GM12878 (cell line): ENCODE data around the gene MPV17L.
"Not testable (repeated sequence)": the region's sequence is repeated elsewhere in the genome, so short reads cannot be mapped to it uniquely, and the experiment has no call there.

Source experiments
- BACH1 ChIP-seq: fragments of 450-650 bp; IDR thresholded peaks from 2 replicates; pipeline ENCODE4 v1.6.1; 2017; ENCODE audit warnings: mild to moderate bottlenecking, borderline replicate concordance
- CBX3 ChIP-seq: fragments of 200-600 bp; sonication (generic); IDR thresholded peaks from 2 replicates; pipeline ENCODE4 v1.6.1; 2016; ENCODE audit warnings: low read depth, borderline replicate concordance
- CHD4 ChIP-seq: fragments of 200-600 bp; sonication (generic); IDR thresholded peaks from 2 replicates; pipeline ENCODE4 v1.6.1; 2016; ENCODE audit warnings: mild to moderate bottlenecking
- CTCF ChIP-seq, 3 experiments: IDR thresholded peaks in 2 of 3; conservative IDR thresholded peaks in 1 of 3; 2 replicates each; pipeline ENCODE4 v1.5.1; 2011; ENCODE audit warnings: low read depth in 3 of 3, low read length in 3 of 3, mild to moderate bottlenecking in 3 of 3, control low read depth in 2 of 3, moderate library complexity in 2 of 3, inconsistent platforms in 1 of 3, mixed read lengths in 1 of 3; ENCODE audit not compliant: control insufficient read depth in 2 of 3, insufficient read depth in 1 of 3; ENCODE audit errors: extremely low read depth in 1 of 3
- E4F1 ChIP-seq: fragments of 450-650 bp; IDR thresholded peaks from 2 replicates; pipeline ENCODE4 v1.6.1; 2018; ENCODE audit warnings: borderline replicate concordance, mild to moderate bottlenecking; ENCODE audit not compliant: partially characterized antibody
- EZH2 ChIP-seq: IDR thresholded peaks from 2 replicates; pipeline ENCODE4 v1.6.1; 2012; ENCODE audit warnings: low read depth, mild to moderate bottlenecking, control low read depth, inconsistent platforms, low read length, borderline replicate concordance; ENCODE audit not compliant: control insufficient read depth
- MXI1 ChIP-seq: fragments of 150-350 bp; IDR thresholded peaks from 2 replicates; pipeline ENCODE4 v1.6.1; 2011; ENCODE audit warnings: low read depth, mild to moderate bottlenecking, inconsistent platforms, low read length, improper control_type of control experiment
- NR2C2 ChIP-seq: IDR thresholded peaks from 2 replicates; pipeline ENCODE4 v1.6.1; 2011; ENCODE audit warnings: borderline replicate concordance, low read depth; ENCODE audit not compliant: control insufficient read depth, insufficient read length
- NR2F1 ChIP-seq: fragments of 450-650 bp; conservative IDR thresholded peaks from 2 replicates; pipeline ENCODE4 v1.6.1; 2017; ENCODE audit warnings: mild to moderate bottlenecking
- POLR2A ChIP-seq: IDR thresholded peaks from 2 replicates; pipeline ENCODE4 v1.6.1; 2011; ENCODE audit warnings: low read depth, mild to moderate bottlenecking, low read length
- PRDM15 ChIP-seq: fragments of 450-650 bp; formaldehyde crosslinking; IDR thresholded peaks from 2 replicates; pipeline ENCODE4 v1.4.0; 2020; ENCODE audit warnings: mild to moderate bottlenecking, moderate library complexity
- REST ChIP-seq: IDR thresholded peaks from 2 replicates; pipeline ENCODE4 v1.6.1; 2012; ENCODE audit warnings: mild to moderate bottlenecking, low read depth, low read length
- SP1 ChIP-seq: IDR thresholded peaks from one replicate; pipeline ENCODE4 v1.6.1; 2011; ENCODE audit warnings: low read depth, low read length

- not testable (repeated sequence) for TF ChIP-seq CTCF (IDR thresholded peaks at IDR 0.05 in 2 of 3, conservative IDR thresholded peaks at IDR 0.05 in 1 of 3; ENCODE audit: control insufficient read depth in 2 of 3, extremely low read depth in 1 of 3, insufficient read depth in 1 of 3, low read depth in 3 of 3, low read length in 3 of 3); NR2C2; BACH1; MXI1; SP1; EZH2; POLR2A; CBX3; REST; PRDM15 (CRISPR knock-in tag); NR2F1; E4F1; CHD4
Observed at GRCh38 chr16:15407756-15408155, 12.2 kb downstream of the MPV17L start.
